Astrocyte (in vitro differentiated cells and primary cell): Measurements from ENCODE around the gene XCL2.

Source experiments
- CTCF ChIP-seq: IDR thresholded peaks from 2 replicates; pipeline ENCODE4 v1.5.1; 2011; ENCODE audit warnings: low read depth, mild to moderate bottlenecking, inconsistent platforms, low read length, moderate library complexity; ENCODE audit not compliant: insufficient read depth
- EZH2 ChIP-seq: IDR thresholded peaks from 2 replicates; pipeline ENCODE4 v1.6.1; 2012; ENCODE audit warnings: mild to moderate bottlenecking, low read length, inconsistent platforms; ENCODE audit not compliant: insufficient read depth

DNA sequence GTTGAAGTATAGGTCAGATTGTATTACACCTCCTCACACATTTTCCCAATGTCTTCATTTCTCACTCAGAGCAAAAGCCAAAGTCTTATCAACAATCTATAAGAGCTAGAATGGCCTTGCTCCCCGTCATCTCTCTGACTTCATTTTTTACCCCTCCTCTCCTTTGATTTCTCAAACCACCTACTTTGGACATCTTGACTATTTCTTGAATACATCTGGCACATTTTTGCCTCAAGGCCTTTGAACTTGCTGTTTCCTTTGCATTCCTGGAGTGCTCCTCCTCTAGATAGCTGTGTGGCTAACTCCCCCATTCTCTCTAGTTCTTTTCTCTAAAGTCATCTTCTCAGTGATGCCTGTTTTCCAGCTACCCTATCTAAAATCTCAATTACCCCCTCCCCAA is 7.2 kb upstream of the XCL2 start:
- TF ChIP-seq CTCF (no peak), EZH2 (no peak)
